Activated T-helper 17 cell treated with anti-CD3 and anti-CD28 coated beads, Interleukin-2, amount 50 U/mL, for 72 hours (primary cell): ENCODE results near the gene KLK13. TPM values are rescaled to one million over a fixed set of nuclear protein-coding genes. Genes with fewer than 3 reads are reported as not detected.
A peak's percentile ranks its signal among the peaks of the same experiment; 100 is the strongest.

Source experiments
- ATAC-seq: fragments of 150-1000 bp; cut with Tn5 transposase; replicated peaks from 2 replicates; pipeline ENCODE4 v1.10.0; 2021; ENCODE audit warnings: mild to moderate bottlenecking, moderate library complexity
- H3K27ac Mint-ChIP-seq: one replicate; pipeline ENCODE4 v1.8.0; 2022; ENCODE audit warnings: mixed read lengths
- H3K27me3 Mint-ChIP-seq: one replicate; pipeline ENCODE4 v1.8.0; 2022; ENCODE audit warnings: mixed read lengths
- H3K36me3 Mint-ChIP-seq: one replicate; pipeline ENCODE4 v1.8.0; 2022; ENCODE audit warnings: low read depth, mild to moderate bottlenecking, mixed read lengths
- H3K4me1 Mint-ChIP-seq: one replicate; pipeline ENCODE4 v1.8.0; 2022; ENCODE audit warnings: mixed read lengths
- H3K4me3 Mint-ChIP-seq: one replicate; pipeline ENCODE4 v1.8.0; 2022; ENCODE audit warnings: mild to moderate bottlenecking, mixed read lengths
- H3K9me3 Mint-ChIP-seq: one replicate; pipeline ENCODE4 v1.8.0; 2022; ENCODE audit warnings: mixed read lengths
- total RNA-seq, 2 donors: library from RNA; stranded (reverse); gene quantifications; one replicate each; pipeline ENCODE4 v1.2.3, GENCODE V29; 2022

Gene KLK13
- total RNA-seq, 2 donors from 2014 or later, result not detected

GRCh38 chr19:51083181-51083580 lies 18.3 kb upstream of the KLK13 start:
- H3K36me3 Mint-ChIP-seq, result peaks cover 13% of the 10 kb centered on the region
- no peak for ATAC-seq

GRCh38 chr19:51082611-51083010 lies 17.7 kb upstream of the KLK13 start, which contains the start of gene KLK14:
KLK14 (minus strand) TSS chr19:51082887; CDS start chr19:51082614, 273 bp downstream.
- Mint-ChIP-seq H3K27me3 (peaks cover 10% of the 10 kb centered on the region), H3K9me3 (no peaks in the 10 kb centered on the region), H3K27ac (peak within 1 kb of the TSS; percentile 41), H3K4me3 (no peak within 1 kb of the TSS), H3K4me1 (peaks cover 7% of the 10 kb centered on the region), H3K36me3 (peaks cover 13% of the 10 kb centered on the region)
- ATAC-seq, result no peak

More at GRCh38 chr19:51083181-51083580, 18.3 kb upstream of the KLK13 start:
- Mint-ChIP-seq H3K9me3 (no peaks in the 10 kb centered on the region), H3K4me1 (peaks cover 7% of the 10 kb centered on the region), H3K27me3 (peaks cover 10% of the 10 kb centered on the region), H3K27ac (peak overlapping the region; percentile 41), H3K4me3 (no peak overlapping the region)

- Mint-ChIP-seq H3K27ac (no peak overlapping the region), H3K9me3 (no peaks in the 10 kb centered on the region), H3K4me1 (peaks cover 7% of the 10 kb centered on the region), H3K36me3 (peaks cover 2% of the 10 kb centered on the region), H3K27me3 (peaks cover 10% of the 10 kb centered on the region), H3K4me3 (no peak overlapping the region)
- no peak for ATAC-seq
Measured at GRCh38 chr19:51081476-51081875, 16.6 kb upstream of the KLK13 start.

- Mint-ChIP-seq H3K4me3 (no peak overlapping the region), H3K36me3 (no peaks in the 10 kb centered on the region), H3K4me1 (peaks cover 7% of the 10 kb centered on the region), H3K27me3 (peaks cover 17% of the 10 kb centered on the region), H3K27ac (no peak overlapping the region), H3K9me3 (no peaks in the 10 kb centered on the region)
- no peak for ATAC-seq
Measured at GRCh38 chr19:51079481-51080110, 14.7 kb upstream of the KLK13 start.

- no peak for ATAC-seq
- no peak overlapping the region for H3K27ac Mint-ChIP-seq
- no peaks in the 10 kb centered on the region for H3K36me3 Mint-ChIP-seq
- no peak overlapping the region for H3K4me3 Mint-ChIP-seq
- peaks cover 7% of the 10 kb centered on the region for H3K4me1 Mint-ChIP-seq
- H3K9me3 Mint-ChIP-seq, result peaks cover 3% of the 10 kb centered on the region
- peaks cover 20% of the 10 kb centered on the region for H3K27me3 Mint-ChIP-seq
Measured at GRCh38 chr19:51078731-51079130, 13.8 kb upstream of the KLK13 start.

- H3K27ac Mint-ChIP-seq, result no peak overlapping the region
- no peaks in the 10 kb centered on the region for H3K36me3 Mint-ChIP-seq
- peaks cover 14% of the 10 kb centered on the region for H3K27me3 Mint-ChIP-seq
- no peak overlapping the region for H3K4me3 Mint-ChIP-seq
- H3K4me1 Mint-ChIP-seq, result peaks cover 1% of the 10 kb centered on the region
- H3K9me3 Mint-ChIP-seq, result peaks cover 3% of the 10 kb centered on the region
- no peak for ATAC-seq
Measured at GRCh38 chr19:51078104-51078503, 13.2 kb upstream of the KLK13 start.

GRCh38 chr19:51076631-51077213 lies 11.8 kb upstream of the KLK13 start:
- peaks cover 13% of the 10 kb centered on the region for H3K27me3 Mint-ChIP-seq
- no peak overlapping the region for H3K4me3 Mint-ChIP-seq
- no peaks in the 10 kb centered on the region for H3K4me1 Mint-ChIP-seq
- no peak for ATAC-seq
- peaks cover 3% of the 10 kb centered on the region for H3K9me3 Mint-ChIP-seq
- H3K27ac Mint-ChIP-seq, result no peak overlapping the region
- H3K36me3 Mint-ChIP-seq, result no peaks in the 10 kb centered on the region

- H3K9me3 Mint-ChIP-seq, result peaks cover 3% of the 10 kb centered on the region
- H3K27me3 Mint-ChIP-seq, result peaks cover 13% of the 10 kb centered on the region
- no peak for ATAC-seq
- H3K27ac Mint-ChIP-seq, result no peak overlapping the region
- H3K4me1 Mint-ChIP-seq, result no peaks in the 10 kb centered on the region
- H3K4me3 Mint-ChIP-seq, result no peak overlapping the region
- no peaks in the 10 kb centered on the region for H3K36me3 Mint-ChIP-seq
Measured at GRCh38 chr19:51075998-51076397, 11.1 kb upstream of the KLK13 start.

- Mint-ChIP-seq H3K9me3 (peaks cover 3% of the 10 kb centered on the region), H3K27me3 (peaks cover 23% of the 10 kb centered on the region), H3K36me3 (no peaks in the 10 kb centered on the region), H3K27ac (no peak overlapping the region), H3K4me3 (no peak overlapping the region), H3K4me1 (no peaks in the 10 kb centered on the region)
- no peak for ATAC-seq
Measured at GRCh38 chr19:51071095-51071405, 6.2 kb upstream of the KLK13 start.

GRCh38 chr19:51070334-51071094 lies 5.6 kb upstream of the KLK13 start:
- peaks cover 26% of the 10 kb centered on the region for H3K27me3 Mint-ChIP-seq
- ATAC-seq, result no peak
- H3K36me3 Mint-ChIP-seq, result no peaks in the 10 kb centered on the region
- H3K4me1 Mint-ChIP-seq, result no peaks in the 10 kb centered on the region
- peaks cover 3% of the 10 kb centered on the region for H3K9me3 Mint-ChIP-seq
- H3K4me3 Mint-ChIP-seq, result no peak overlapping the region
- no peak overlapping the region for H3K27ac Mint-ChIP-seq

- H3K4me3 Mint-ChIP-seq, result no peak overlapping the region
- ATAC-seq, result no peak
- H3K9me3 Mint-ChIP-seq, result no peaks in the 10 kb centered on the region
- H3K27me3 Mint-ChIP-seq, result peaks cover 36% of the 10 kb centered on the region
- no peak overlapping the region for H3K27ac Mint-ChIP-seq
- no peaks in the 10 kb centered on the region for H3K36me3 Mint-ChIP-seq
- no peaks in the 10 kb centered on the region for H3K4me1 Mint-ChIP-seq
Measured at GRCh38 chr19:51066393-51067186, 1.7 kb upstream of the KLK13 start.

GRCh38 chr19:51065221-51065960 lies 499 bp upstream of the KLK13 start:
- peaks cover 45% of the 10 kb centered on the region for H3K27me3 Mint-ChIP-seq
- ATAC-seq, result no peak
- no peaks in the 10 kb centered on the region for H3K9me3 Mint-ChIP-seq
- H3K4me1 Mint-ChIP-seq, result no peaks in the 10 kb centered on the region
- H3K4me3 Mint-ChIP-seq, result no peak overlapping the region
- H3K36me3 Mint-ChIP-seq, result no peaks in the 10 kb centered on the region
- no peak overlapping the region for H3K27ac Mint-ChIP-seq

- Mint-ChIP-seq H3K4me3 (no peak overlapping the region), H3K4me1 (no peaks in the 10 kb centered on the region), H3K27me3 (peaks cover 53% of the 10 kb centered on the region), H3K27ac (no peak overlapping the region), H3K36me3 (no peaks in the 10 kb centered on the region), H3K9me3 (no peaks in the 10 kb centered on the region)
- ATAC-seq, result no peak
Measured at GRCh38 chr19:51063664-51064063, 1.2 kb downstream of the KLK13 start.

GRCh38 chr19:51060973-51061372 lies 3.9 kb downstream of the KLK13 start:
- Mint-ChIP-seq H3K27me3 (peaks cover 51% of the 10 kb centered on the region), H3K36me3 (no peaks in the 10 kb centered on the region), H3K27ac (no peak overlapping the region), H3K4me1 (no peaks in the 10 kb centered on the region), H3K9me3 (no peaks in the 10 kb centered on the region), H3K4me3 (no peak overlapping the region)
- no peak for ATAC-seq
